Measurements from ENCODE around the gene CENPQ. TPM values are rescaled to one million over a fixed set of nuclear protein-coding genes. Genes with fewer than 3 reads are reported as not detected.
A peak's percentile ranks its signal among the peaks of the same experiment; 100 is the strongest.

The CENPQ gene, protein sequence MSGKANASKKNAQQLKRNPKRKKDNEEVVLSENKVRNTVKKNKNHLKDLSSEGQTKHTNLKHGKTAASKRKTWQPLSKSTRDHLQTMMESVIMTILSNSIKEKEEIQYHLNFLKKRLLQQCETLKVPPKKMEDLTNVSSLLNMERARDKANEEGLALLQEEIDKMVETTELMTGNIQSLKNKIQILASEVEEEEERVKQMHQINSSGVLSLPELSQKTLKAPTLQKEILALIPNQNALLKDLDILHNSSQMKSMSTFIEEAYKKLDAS
- total RNA-seq, result 4.6 and 5.3 TPM in 2 replicates
- polyA plus RNA-seq, result 7.3 and 12.0 TPM in 2 replicates
- 4.5 and 7.6 TPM in 2 replicates for polyA plus RNA-seq (2012)
- polyA minus RNA-seq (ENCODE audit: low replicate concordance), result not detected in 2 replicates

DNA sequence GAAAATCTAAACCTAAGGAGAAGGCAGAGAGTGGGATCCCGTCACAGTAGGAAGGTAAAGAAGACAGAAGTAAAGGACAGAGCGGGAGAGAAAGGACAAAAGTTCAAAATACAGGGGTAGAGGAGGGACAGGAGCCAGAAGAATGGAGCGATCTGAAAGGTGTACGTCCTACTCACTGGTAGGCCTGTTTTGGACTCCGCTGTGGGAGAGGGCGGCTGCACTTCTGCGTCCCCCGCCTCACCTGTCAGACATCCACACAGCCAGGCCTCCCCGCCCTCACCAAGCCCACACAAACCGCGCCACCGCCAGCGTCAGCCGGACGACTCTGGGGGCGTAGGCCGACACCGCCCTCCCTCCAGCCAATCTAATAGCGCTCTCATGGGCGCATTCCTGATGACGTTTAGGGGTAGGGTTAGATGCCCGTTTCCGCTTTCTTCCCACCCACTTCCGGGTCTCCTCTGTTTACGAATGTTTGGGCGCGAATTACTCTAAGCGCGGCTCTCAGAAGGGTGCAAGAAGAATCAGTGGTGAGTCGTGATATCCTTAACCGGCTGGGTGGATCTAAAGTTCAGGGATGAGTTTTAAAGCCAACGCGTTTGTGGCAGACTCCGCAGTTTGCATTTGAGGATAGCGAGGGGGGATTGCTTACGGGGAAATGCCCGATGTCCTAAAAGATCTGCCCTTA is at the start of gene CENPQ, which contains the start of gene MMUT:
Gene CENPQ (plus strand): TSS at position 444 of the 685 bp plus-strand sequence. CDS start 6,807 bp downstream, outside the sequence.
Gene MMUT (minus strand): TSS at position 327 of the 685 bp plus-strand sequence. CDS start 3,787 bp downstream, outside the sequence.
- Histone ChIP-seq H3K4me2 (ENCODE audit: extremely low read depth, insufficient read depth, low read length) (peak within 1 kb of the TSS; percentile 82), H3K9ac (ENCODE audit: insufficient read depth, low read length) (peak within 1 kb of the TSS; percentile 79), H4K20me1 (ENCODE audit: control insufficient read depth, extremely low read depth, insufficient read depth, low read length) (no peaks in the 10 kb centered on the region), H3K79me2 (ENCODE audit: control insufficient read depth, insufficient read depth, low read length) (peaks cover 41% of the 10 kb centered on the region), H3K36me3 (ENCODE audit: control insufficient read depth, insufficient read depth, low read length) (no peaks in the 10 kb centered on the region), H3K9me3 (ENCODE audit: control insufficient read depth, insufficient read depth, low read depth, low read length) (no peaks in the 10 kb centered on the region), H3K27me3 (ENCODE audit: control insufficient read depth, insufficient read depth, low read length) (no peaks in the 10 kb centered on the region), H3K27ac (ENCODE audit: insufficient read depth, low read length) (peak within 1 kb of the TSS; percentile 89), H2AFZ (ENCODE audit: low read length) (peak within 1 kb of the TSS; percentile 90), H3K4me3 (replicated peaks in 1 of 4; ENCODE audit: control extremely low read depth in 1 of 4, insufficient read depth in 1 of 4, low read depth in 3 of 4, low read length in 4 of 4) (peak within 1 kb of the TSS; percentile 41 to 98 (median 87)), H3K4me1 (ENCODE audit: control insufficient read depth, extremely low read depth, insufficient read depth, low read length) (no peaks in the 10 kb centered on the region)
- TF ChIP-seq, protein P1, sequence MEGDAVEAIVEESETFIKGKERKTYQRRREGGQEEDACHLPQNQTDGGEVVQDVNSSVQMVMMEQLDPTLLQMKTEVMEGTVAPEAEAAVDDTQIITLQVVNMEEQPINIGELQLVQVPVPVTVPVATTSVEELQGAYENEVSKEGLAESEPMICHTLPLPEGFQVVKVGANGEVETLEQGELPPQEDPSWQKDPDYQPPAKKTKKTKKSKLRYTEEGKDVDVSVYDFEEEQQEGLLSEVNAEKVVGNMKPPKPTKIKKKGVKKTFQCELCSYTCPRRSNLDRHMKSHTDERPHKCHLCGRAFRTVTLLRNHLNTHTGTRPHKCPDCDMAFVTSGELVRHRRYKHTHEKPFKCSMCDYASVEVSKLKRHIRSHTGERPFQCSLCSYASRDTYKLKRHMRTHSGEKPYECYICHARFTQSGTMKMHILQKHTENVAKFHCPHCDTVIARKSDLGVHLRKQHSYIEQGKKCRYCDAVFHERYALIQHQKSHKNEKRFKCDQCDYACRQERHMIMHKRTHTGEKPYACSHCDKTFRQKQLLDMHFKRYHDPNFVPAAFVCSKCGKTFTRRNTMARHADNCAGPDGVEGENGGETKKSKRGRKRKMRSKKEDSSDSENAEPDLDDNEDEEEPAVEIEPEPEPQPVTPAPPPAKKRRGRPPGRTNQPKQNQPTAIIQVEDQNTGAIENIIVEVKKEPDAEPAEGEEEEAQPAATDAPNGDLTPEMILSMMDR (conservative IDR thresholded peaks at IDR 0.05 in 1 of 2, IDR thresholded peaks at IDR 0.05 in 1 of 2; ENCODE audit: low read depth in 1 of 2, low read length in 2 of 2), result no peak
- no peak for TF ChIP-seq EZH2 (IDR thresholded peaks at IDR 0.05; ENCODE audit: low read length, missing control alignments)
- peak; percentile 94 to 95 for DNase-seq (ENCODE audit: low read depth in 2 of 2)

DNA sequence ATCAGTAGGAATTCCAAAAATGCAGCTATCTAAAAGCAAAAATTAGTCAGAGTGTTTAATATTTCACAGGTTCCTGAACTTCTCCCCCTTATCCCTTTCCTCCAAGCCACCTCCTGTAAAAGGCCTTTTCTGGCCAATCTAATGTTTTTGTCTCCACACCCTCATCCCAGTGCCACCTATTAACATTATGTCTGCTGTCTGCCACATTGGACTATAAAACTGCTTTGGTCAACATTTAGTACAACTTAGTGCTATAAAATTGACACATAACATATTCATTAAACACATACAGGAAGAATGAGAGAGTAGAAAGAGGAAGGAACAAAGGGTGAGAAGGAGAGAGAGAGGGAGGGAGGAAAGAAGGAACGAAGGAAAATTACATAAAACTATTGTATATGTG is 47.8 kb upstream of the CENPQ start:
- H3K4me1 ChIP-seq (ENCODE audit: control insufficient read depth, extremely low read depth, insufficient read depth, low read length), result no peaks in the 10 kb centered on the region
- DNase-seq (ENCODE audit: low read depth in 2 of 2), result peak in 1 of 2 donors; percentile 3
- H4K20me1 ChIP-seq (ENCODE audit: control insufficient read depth, extremely low read depth, insufficient read depth, low read length), result no peaks in the 10 kb centered on the region
- H3K27ac ChIP-seq (ENCODE audit: insufficient read depth, low read length), result no peak overlapping the region
- H3K27me3 ChIP-seq (ENCODE audit: control insufficient read depth, insufficient read depth, low read length), result no peaks in the 10 kb centered on the region
- H3K4me2 ChIP-seq (ENCODE audit: extremely low read depth, insufficient read depth, low read length), result no peak overlapping the region
- H3K4me3 ChIP-seq (replicated peaks in 1 of 4; ENCODE audit: control extremely low read depth in 1 of 4, insufficient read depth in 1 of 4, low read depth in 3 of 4, low read length in 4 of 4), result no peak overlapping the region
- H3K9ac ChIP-seq (ENCODE audit: insufficient read depth, low read length), result no peak overlapping the region
- no peaks in the 10 kb centered on the region for H3K79me2 ChIP-seq (ENCODE audit: control insufficient read depth, insufficient read depth, low read length)
- TF ChIP-seq, protein P1 (conservative IDR thresholded peaks at IDR 0.05 in 1 of 2, IDR thresholded peaks at IDR 0.05 in 1 of 2; ENCODE audit: low read depth in 1 of 2, low read length in 2 of 2), result no peak
- TF ChIP-seq EZH2 (IDR thresholded peaks at IDR 0.05; ENCODE audit: low read length, missing control alignments), result no peak
- no peak overlapping the region for H2AFZ ChIP-seq (ENCODE audit: low read length)
- no peaks in the 10 kb centered on the region for H3K9me3 ChIP-seq (ENCODE audit: control insufficient read depth, insufficient read depth, low read depth, low read length)
- H3K36me3 ChIP-seq (ENCODE audit: control insufficient read depth, insufficient read depth, low read length), result no peaks in the 10 kb centered on the region

DNA sequence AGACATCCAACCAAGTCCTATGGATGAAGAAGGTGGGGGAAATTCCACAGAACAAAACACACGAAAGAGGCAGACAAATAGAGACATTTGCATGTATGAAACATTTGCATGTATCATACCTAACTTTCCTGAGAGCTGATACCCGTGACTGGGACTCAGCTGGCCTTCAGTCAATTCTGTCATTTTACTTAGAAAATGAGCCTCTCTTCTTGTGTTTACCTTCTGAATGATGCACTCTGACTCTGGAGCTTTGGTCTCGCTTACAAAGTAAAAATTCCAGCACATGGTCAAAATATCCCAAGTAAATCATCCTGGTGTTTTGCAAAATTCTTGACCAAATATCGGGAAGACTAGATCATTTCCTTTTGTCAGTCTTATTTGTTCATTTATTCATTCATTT is 47.0 kb upstream of the CENPQ start:
- no peak for DNase-seq (ENCODE audit: low read depth in 2 of 2)
- Histone ChIP-seq H3K9me3 (ENCODE audit: control insufficient read depth, insufficient read depth, low read depth, low read length) (no peaks in the 10 kb centered on the region), H3K36me3 (ENCODE audit: control insufficient read depth, insufficient read depth, low read length) (no peaks in the 10 kb centered on the region), H2AFZ (ENCODE audit: low read length) (no peak overlapping the region), H3K27ac (ENCODE audit: insufficient read depth, low read length) (no peak overlapping the region), H3K9ac (ENCODE audit: insufficient read depth, low read length) (no peak overlapping the region), H3K27me3 (ENCODE audit: control insufficient read depth, insufficient read depth, low read length) (no peaks in the 10 kb centered on the region), H4K20me1 (ENCODE audit: control insufficient read depth, extremely low read depth, insufficient read depth, low read length) (no peaks in the 10 kb centered on the region), H3K4me2 (ENCODE audit: extremely low read depth, insufficient read depth, low read length) (no peak overlapping the region), H3K79me2 (ENCODE audit: control insufficient read depth, insufficient read depth, low read length) (no peaks in the 10 kb centered on the region), H3K4me3 (replicated peaks in 1 of 4; ENCODE audit: control extremely low read depth in 1 of 4, insufficient read depth in 1 of 4, low read depth in 3 of 4, low read length in 4 of 4) (no peak overlapping the region), H3K4me1 (ENCODE audit: control insufficient read depth, extremely low read depth, insufficient read depth, low read length) (no peaks in the 10 kb centered on the region)
- TF ChIP-seq, protein P1 (conservative IDR thresholded peaks at IDR 0.05 in 1 of 2, IDR thresholded peaks at IDR 0.05 in 1 of 2; ENCODE audit: low read depth in 1 of 2, low read length in 2 of 2), result no peak
- no peak for TF ChIP-seq EZH2 (IDR thresholded peaks at IDR 0.05; ENCODE audit: low read length, missing control alignments)

All from fibroblast of lung (primary cell).